ENCODE data around the gene PRSS57. TPM values are rescaled to one million over a fixed set of nuclear protein-coding genes. Genes with fewer than 3 reads are reported as not detected.

Gene PRSS57
- total and polyA plus RNA-seq, 2 of the 13 experiments (the other 11 are each of a cell fraction or from before 2014, with no cell fraction given) = 0.12 TPM; not detected in 1

- TF ChIP-seq ZNF563 (CRISPR knock-in tag; IDR thresholded peaks at IDR 0.05) = peak; percentile 70; the same call in 1 of the 2 replicates
- TF ChIP-seq NFIB (CRISPR knock-in tag; IDR thresholded peaks at IDR 0.05; ENCODE audit: borderline replicate concordance) = no peak
- TF ChIP-seq ZNF335 (CRISPR knock-in tag; IDR thresholded peaks at IDR 0.05) = no peak
- TF ChIP-seq NONO (IDR thresholded peaks at IDR 0.05) = no peak
- TF ChIP-seq NONO (CRISPR knock-in tag; conservative IDR thresholded peaks at IDR 0.05) = peak; percentile 85
- TF ChIP-seq GATAD1 (CRISPR knock-in tag; IDR thresholded peaks at IDR 0.05) = 0 out of 2 replicates have a peak, but pooled peaks have one; percentile 15
- TF ChIP-seq ZNF124 (CRISPR knock-in tag; IDR thresholded peaks at IDR 0.05) = no peak
- peak; percentile 91 for TF ChIP-seq ZNF407 (CRISPR knock-in tag; IDR thresholded peaks at IDR 0.05; ENCODE audit: not compliant biosample characterization)
- TF ChIP-seq RARG (CRISPR knock-in tag; IDR thresholded peaks at IDR 0.05; ENCODE audit: low read depth) = no peak
- TF ChIP-seq ZNF34 (CRISPR knock-in tag; IDR thresholded peaks at IDR 0.05; ENCODE audit: borderline replicate concordance) = no peak
- peak; percentile 70; the same call in 1 of the 2 replicates for TF ChIP-seq SIN3A (IDR thresholded peaks at IDR 0.05; ENCODE audit: borderline replicate concordance, low read depth, low read length)
- TF ChIP-seq ZNF883 (CRISPR knock-in tag; IDR thresholded peaks at IDR 0.05; ENCODE audit: not compliant biosample characterization) = peak; percentile 95
- TF ChIP-seq ZNF383 (CRISPR knock-in tag; IDR thresholded peaks at IDR 0.05; ENCODE audit: borderline replicate concordance) = no peak
- peak; percentile 37; the same call in 1 of the 2 replicates for TF ChIP-seq ETV5 (CRISPR knock-in tag; IDR thresholded peaks at IDR 0.05; ENCODE audit: borderline replicate concordance)
- TF ChIP-seq EHMT2 (IDR thresholded peaks at IDR 0.05; ENCODE audit: borderline replicate concordance, low read depth, low read length) = no peak
- TF ChIP-seq PRMT3 (CRISPR knock-in tag; IDR thresholded peaks at IDR 0.05; ENCODE audit: borderline replicate concordance, low read depth) = no peak
- no peak for TF ChIP-seq HHEX (CRISPR knock-in tag; IDR thresholded peaks at IDR 0.05)
- no peak for TF ChIP-seq ZFP36L2 (CRISPR knock-in tag; IDR thresholded peaks at IDR 0.05)
- TF ChIP-seq THRA (CRISPR knock-in tag; IDR thresholded peaks at IDR 0.05; ENCODE audit: borderline replicate concordance) = no peak
- no peak for TF ChIP-seq ZSCAN30 (CRISPR knock-in tag; IDR thresholded peaks at IDR 0.05)
- 0 out of 2 replicates have a peak, but pooled peaks have one; percentile 65 for TF ChIP-seq ZNF235 (CRISPR knock-in tag; IDR thresholded peaks at IDR 0.05; ENCODE audit: borderline replicate concordance)
Measured at GRCh38 chr19:739998-740715, 44.9 kb upstream of the PRSS57 start (continued).

Measured in HepG2 (cell line).